Keratinocyte (primary cell): ENCODE measurements around the gene B4GALNT2. TPM values are rescaled to one million over a fixed set of nuclear protein-coding genes. Genes with fewer than 3 reads are reported as not detected.

ENCODE experiments used
- DNase-seq: peaks from one replicate; pipeline ENCODE4 v3.0.0-alpha.2; 2011; ENCODE audit warnings: low read depth, missing footprints, low spot score
- FAIRE-seq: peaks from 2 replicates; lab custom pipeline; 2011; peaks lifted over from hg19 to GRCh38; lab: Jason Lieb, UNC
- H2AFZ ChIP-seq: 2 replicates; pipeline ENCODE4 v1.6.0; 2012; ENCODE audit warnings: low read length, control low read depth, inconsistent platforms; ENCODE audit not compliant: control insufficient read depth
- H3K27ac ChIP-seq: 2 replicates; pipeline ENCODE4 v1.5.1; 2011; ENCODE audit warnings: low read length; ENCODE audit not compliant: control insufficient read depth, insufficient read depth
- H3K27me3 ChIP-seq: 3 replicates; pipeline ENCODE4 v1.6.0; 2011; ENCODE audit warnings: low read length; ENCODE audit not compliant: control insufficient read depth, insufficient read depth; ENCODE audit errors: extremely low read depth
- H3K36me3 ChIP-seq, 2 experiments: 2 replicates in 1 of 2; 3 replicates in 1 of 2; pipeline ENCODE4 v1.5.1; 2011; ENCODE audit warnings: low read length in 2 of 2, mild to moderate bottlenecking in 1 of 2; ENCODE audit not compliant: control insufficient read depth in 2 of 2, insufficient read depth in 2 of 2; ENCODE audit errors: extremely low read depth in 1 of 2
- H3K4me1 ChIP-seq: 3 replicates; pipeline ENCODE4 v1.5.1; 2011; ENCODE audit warnings: low read length; ENCODE audit not compliant: control insufficient read depth, insufficient read depth; ENCODE audit errors: extremely low read depth
- H3K4me2 ChIP-seq: 3 replicates; pipeline ENCODE4 v1.6.0; 2011; ENCODE audit warnings: low read depth, low read length; ENCODE audit not compliant: control insufficient read depth, insufficient read depth; ENCODE audit errors: extremely low read depth
- H3K4me3 ChIP-seq, 3 experiments: fragments of 200-600 bp in 1 of 3; sonication (generic) in 1 of 3; 2 replicates in 2 of 3; 3 replicates in 1 of 3; pipeline ENCODE4 v1.5.1; 2011 to 2016; ENCODE audit warnings: low read length in 3 of 3, mild to moderate bottlenecking in 3 of 3, control low read depth in 2 of 3, inconsistent platforms in 1 of 3, low read depth in 1 of 3, mixed read lengths in 1 of 3, mixed run types in 1 of 3, moderate library complexity in 1 of 3; ENCODE audit not compliant: control insufficient read depth in 2 of 3, insufficient read depth in 2 of 3; ENCODE audit errors: extremely low read depth in 1 of 3
- H3K79me2 ChIP-seq: 2 replicates; pipeline ENCODE4 v1.6.0; 2012; ENCODE audit warnings: low read length; ENCODE audit not compliant: control insufficient read depth, insufficient read depth
- H3K9ac ChIP-seq: 3 replicates; pipeline ENCODE4 v1.6.0; 2011; ENCODE audit warnings: low read length; ENCODE audit not compliant: control insufficient read depth, insufficient read depth; ENCODE audit errors: extremely low read depth
- H3K9me1 ChIP-seq: 3 replicates; pipeline ENCODE4 v1.6.0; 2011; ENCODE audit warnings: low read length; ENCODE audit not compliant: control insufficient read depth, insufficient read depth; ENCODE audit errors: extremely low read depth
- H3K9me3 ChIP-seq: 2 replicates; pipeline ENCODE4 v1.5.1; 2012; ENCODE audit warnings: low read depth, low read length; ENCODE audit not compliant: control insufficient read depth
- H4K20me1 ChIP-seq: 3 replicates; pipeline ENCODE4 v1.6.0; 2011; ENCODE audit warnings: low read length; ENCODE audit not compliant: control insufficient read depth, insufficient read depth; ENCODE audit errors: extremely low read depth
- CTCF ChIP-seq, 3 experiments: IDR thresholded peaks in 1 of 3; conservative IDR thresholded peaks in 1 of 3; optimal IDR thresholded peaks in 1 of 3; 2 replicates in 2 of 3; 3 replicates in 1 of 3; pipeline versions ENCODE3 to v1.5.1; 2011; ENCODE audit warnings: low read length in 3 of 3, mild to moderate bottlenecking in 3 of 3, moderate library complexity in 2 of 3, control low read depth in 1 of 3, inconsistent platforms in 1 of 3; ENCODE audit not compliant: insufficient read depth in 2 of 3; ENCODE audit errors: extremely low read depth in 1 of 3
- EZH2 ChIP-seq: IDR thresholded peaks from one replicate; pipeline ENCODE4 v1.6.1; 2012; ENCODE audit warnings: inconsistent platforms, mild to moderate bottlenecking, low read length, moderate library complexity
- dilution Hi-C: fragments of 300-500 bp; cut with MboI; formaldehyde crosslinking; loops from one replicate; pipeline ENCODE4 v1.7.0; 2020; ENCODE audit warnings: low sequenced_read_pairs; ENCODE audit not compliant: extremely low pct_ligation_motif_present
- polyA plus RNA-seq, 5 experiments: library from polyadenylated mRNA; depleted of rRNA in 3 of 5; stranded (reverse) in 3 of 5; stranded (forward) in 1 of 5; unstranded in 1 of 5; fragments of >200 nt; gene quantifications; 1 replicate in 1 of 5; 2 replicates in 3 of 5; 3 replicates in 1 of 5; pipeline versions ENCODE4 v1.2.1 to v1.2.3, GENCODE V29; 2011 to 2012; ENCODE audit warnings: missing spikeins in 2 of 5, low read depth in 1 of 5, low replicate concordance in 1 of 5

The B4GALNT2 gene
- polyA plus RNA-seq, 1 donor (not counting 4 experiments of a cell fraction or from before 2014, with no cell fraction given), result 0.01 TPM

- FAIRE-seq, result no peak
- H3K9me3 ChIP-seq, result no peaks in the 10 kb centered on the region
- dilution Hi-C loops, result no loop called here
- H3K36me3 ChIP-seq, result no peaks in the 10 kb centered on the region
- H3K4me1 ChIP-seq, result peaks cover 6% of the 10 kb centered on the region
- H3K4me2 ChIP-seq, result no peak overlapping the region
- H3K79me2 ChIP-seq, result no peaks in the 10 kb centered on the region
- no peaks in the 10 kb centered on the region for H4K20me1 ChIP-seq
- no peaks in the 10 kb centered on the region for H3K9me1 ChIP-seq
- H3K9ac ChIP-seq, result no peak overlapping the region
- no peak overlapping the region for H3K27ac ChIP-seq
- no peak overlapping the region for H2AFZ ChIP-seq
- no peak for DNase-seq
- TF ChIP-seq CTCF (optimal IDR thresholded peaks at IDR 0.05 in 1 of 3, IDR thresholded peaks at IDR 0.05 in 1 of 3, conservative IDR thresholded peaks at IDR 0.05 in 1 of 3; ENCODE audit: extremely low read depth in 1 of 3, insufficient read depth in 2 of 3, low read length in 3 of 3), result peak in 2 of 3 experiments; percentile 56 to 59
- no peak for TF ChIP-seq EZH2
- peaks cover 29% of the 10 kb centered on the region for H3K27me3 ChIP-seq
- no peak overlapping the region for H3K4me3 ChIP-seq
These were observed 86.7 kb downstream of the B4GALNT2 start for GRCh38 chr17:49218941-49219913.

GRCh38 chr17:49219987-49220386, 87.4 kb downstream of the B4GALNT2 start:
- H3K27ac ChIP-seq, result no peak overlapping the region
- no peak overlapping the region for H3K9ac ChIP-seq
- peaks cover 37% of the 10 kb centered on the region for H3K27me3 ChIP-seq
- no peaks in the 10 kb centered on the region for H3K36me3 ChIP-seq
- DNase-seq (no peak), FAIRE-seq (no peak)
- H3K4me2 ChIP-seq, result no peak overlapping the region
- H3K4me1 ChIP-seq, result peaks cover 9% of the 10 kb centered on the region
- no peaks in the 10 kb centered on the region for H3K9me3 ChIP-seq
- dilution Hi-C loops, result no loop called here
- no peak overlapping the region for H2AFZ ChIP-seq
- no peaks in the 10 kb centered on the region for H3K9me1 ChIP-seq
- no peak for TF ChIP-seq CTCF (optimal IDR thresholded peaks at IDR 0.05 in 1 of 3, IDR thresholded peaks at IDR 0.05 in 1 of 3, conservative IDR thresholded peaks at IDR 0.05 in 1 of 3; ENCODE audit: extremely low read depth in 1 of 3, insufficient read depth in 2 of 3, low read length in 3 of 3)
- no peak for TF ChIP-seq EZH2
- no peaks in the 10 kb centered on the region for H4K20me1 ChIP-seq
- no peaks in the 10 kb centered on the region for H3K79me2 ChIP-seq
- no peak overlapping the region for H3K4me3 ChIP-seq
